MCF 10A (cell line): ENCODE measurements around the gene LRRK1. TPM values are rescaled to one million over a fixed set of nuclear protein-coding genes. Genes with fewer than 3 reads are reported as not detected.

Source experiments
- BruUV-seq: library from RNA; stranded (reverse); fragments of 400-500 nt; replicated peaks from 2 replicates; lab custom pipeline; 2021; lab: Mats Ljungman, UMichigan
- CTCF ChIA-PET: fragments of 300-600 bp; sonication (Branson Sonifier 250); formaldehyde crosslinking; extraction: SDS; loops from one replicate; lab custom pipeline; 2021; ENCODE audit warnings: antibody characterized with exemption, inconsistent platforms; lab: Yijun Ruan, JAX
- POLR2A ChIA-PET: fragments of 300-600, 350-650 bp; sonication (Branson Sonifier 250); formaldehyde crosslinking; extraction: SDS; loops from one replicate; lab custom pipeline; 2020; ENCODE audit warnings: antibody characterized with exemption, inconsistent platforms; lab: Yijun Ruan, JAX
- DNase-seq: peaks from one replicate; pipeline ENCODE4 v3.0.0-alpha.2; 2018; ENCODE audit not compliant: unreplicated experiment
- H3K27ac Mint-ChIP-seq: one replicate; pipeline ENCODE4 v1.8.0; 2022; ENCODE audit warnings: mild to moderate bottlenecking, low read depth, mixed read lengths; ENCODE audit not compliant: unreplicated experiment
- H3K27me3 Mint-ChIP-seq: one replicate; pipeline ENCODE4 v1.8.0; 2022; ENCODE audit warnings: mixed read lengths; ENCODE audit not compliant: insufficient read depth, unreplicated experiment
- H3K36me3 Mint-ChIP-seq: one replicate; pipeline ENCODE4 v1.8.0; 2022; ENCODE audit warnings: mild to moderate bottlenecking, moderate library complexity, mixed read lengths; ENCODE audit not compliant: insufficient read depth, unreplicated experiment
- H3K4me1 Mint-ChIP-seq: one replicate; pipeline ENCODE4 v1.8.0; 2022; ENCODE audit warnings: mixed read lengths; ENCODE audit not compliant: insufficient read depth, unreplicated experiment
- H3K4me3 Mint-ChIP-seq: one replicate; pipeline ENCODE4 v1.8.0; 2022; ENCODE audit warnings: mild to moderate bottlenecking, moderate library complexity, mixed read lengths; ENCODE audit not compliant: unreplicated experiment
- H3K9me3 Mint-ChIP-seq: one replicate; pipeline ENCODE4 v1.8.0; 2022; ENCODE audit warnings: mixed read lengths; ENCODE audit not compliant: unreplicated experiment
- intact Hi-C: fragments of 100-400 bp; cut with micrococcal nuclease; formaldehyde crosslinking; loops from 2 replicates; pipeline ENCODE4 v1.14.1; 2022
- total RNA-seq: library from RNA; stranded (reverse); gene quantifications from 2 replicates; pipeline ENCODE4 v1.2.3, GENCODE V29; 2022
- TF ChIP-seq, protein P1 (sequence below): fragments of 200-600 bp; IDR thresholded peaks from one replicate; pipeline ENCODE4 v1.8.0; 2022; ENCODE audit warnings: antibody characterized with exemption, mild to moderate bottlenecking; ENCODE audit not compliant: unreplicated experiment

The LRRK1 gene
- total RNA-seq, 1 experiment from 2014 or later = 15.4 TPM

DNA sequence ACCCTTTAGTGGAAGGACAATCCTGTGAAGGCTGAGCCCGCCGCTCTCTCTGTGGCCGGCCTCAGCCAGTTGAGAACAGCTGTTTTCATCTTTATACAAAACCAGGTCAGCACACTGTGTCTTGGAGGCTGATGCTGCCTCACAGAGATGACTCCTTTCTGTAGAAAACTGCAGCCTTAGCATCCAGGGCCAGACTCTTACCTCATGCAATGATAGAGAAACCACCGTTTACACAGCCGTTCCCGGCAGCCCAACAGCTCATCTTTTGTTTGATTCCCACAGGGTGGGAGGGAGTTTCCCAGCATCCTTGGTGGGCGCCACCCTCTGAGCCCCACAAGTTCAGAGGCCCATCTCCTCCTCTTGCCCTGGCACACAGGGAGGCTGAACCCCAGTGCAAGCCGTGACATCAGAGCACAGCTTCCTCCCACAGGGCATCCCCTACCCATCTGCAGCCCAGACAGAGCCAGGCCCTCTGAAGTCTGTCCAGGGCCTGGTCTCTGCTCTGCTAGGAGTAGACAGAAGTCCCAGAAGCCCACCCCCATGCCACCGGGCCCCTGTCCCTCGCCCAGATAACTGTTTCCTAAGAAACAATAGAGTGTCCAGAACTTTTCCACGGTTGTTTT is 105.0 kb downstream of the LRRK1 start:
- H3K9me3 Mint-ChIP-seq = no peaks in the 10 kb centered on the region
- H3K4me1 Mint-ChIP-seq = peaks cover 6% of the 10 kb centered on the region
- H3K27me3 Mint-ChIP-seq = no peaks in the 10 kb centered on the region
- BruUV-seq = no TSS peak
- intact Hi-C loops = no loop called here
- ChIA-PET CTCF (interaction anchor here (0.6 to 4.1 kb wide), 3 partner anchors 9 to 21 kb away, joined by 3 to 23 read pairs (median 3); no protein-coding TSS in a partner anchor), POLR2A (interaction anchor here (0.5 kb wide), 1 partner anchor 12 kb away, joined by 4 read pairs; no protein-coding TSS in a partner anchor)
- peaks cover 3% of the 10 kb centered on the region for H3K36me3 Mint-ChIP-seq
- DNase-seq = no peak
- TF ChIP-seq, protein P1, sequence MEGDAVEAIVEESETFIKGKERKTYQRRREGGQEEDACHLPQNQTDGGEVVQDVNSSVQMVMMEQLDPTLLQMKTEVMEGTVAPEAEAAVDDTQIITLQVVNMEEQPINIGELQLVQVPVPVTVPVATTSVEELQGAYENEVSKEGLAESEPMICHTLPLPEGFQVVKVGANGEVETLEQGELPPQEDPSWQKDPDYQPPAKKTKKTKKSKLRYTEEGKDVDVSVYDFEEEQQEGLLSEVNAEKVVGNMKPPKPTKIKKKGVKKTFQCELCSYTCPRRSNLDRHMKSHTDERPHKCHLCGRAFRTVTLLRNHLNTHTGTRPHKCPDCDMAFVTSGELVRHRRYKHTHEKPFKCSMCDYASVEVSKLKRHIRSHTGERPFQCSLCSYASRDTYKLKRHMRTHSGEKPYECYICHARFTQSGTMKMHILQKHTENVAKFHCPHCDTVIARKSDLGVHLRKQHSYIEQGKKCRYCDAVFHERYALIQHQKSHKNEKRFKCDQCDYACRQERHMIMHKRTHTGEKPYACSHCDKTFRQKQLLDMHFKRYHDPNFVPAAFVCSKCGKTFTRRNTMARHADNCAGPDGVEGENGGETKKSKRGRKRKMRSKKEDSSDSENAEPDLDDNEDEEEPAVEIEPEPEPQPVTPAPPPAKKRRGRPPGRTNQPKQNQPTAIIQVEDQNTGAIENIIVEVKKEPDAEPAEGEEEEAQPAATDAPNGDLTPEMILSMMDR = no peak
- H3K4me3 Mint-ChIP-seq = no peak overlapping the region
- H3K27ac Mint-ChIP-seq = peak overlapping the region; percentile 36

DNA sequence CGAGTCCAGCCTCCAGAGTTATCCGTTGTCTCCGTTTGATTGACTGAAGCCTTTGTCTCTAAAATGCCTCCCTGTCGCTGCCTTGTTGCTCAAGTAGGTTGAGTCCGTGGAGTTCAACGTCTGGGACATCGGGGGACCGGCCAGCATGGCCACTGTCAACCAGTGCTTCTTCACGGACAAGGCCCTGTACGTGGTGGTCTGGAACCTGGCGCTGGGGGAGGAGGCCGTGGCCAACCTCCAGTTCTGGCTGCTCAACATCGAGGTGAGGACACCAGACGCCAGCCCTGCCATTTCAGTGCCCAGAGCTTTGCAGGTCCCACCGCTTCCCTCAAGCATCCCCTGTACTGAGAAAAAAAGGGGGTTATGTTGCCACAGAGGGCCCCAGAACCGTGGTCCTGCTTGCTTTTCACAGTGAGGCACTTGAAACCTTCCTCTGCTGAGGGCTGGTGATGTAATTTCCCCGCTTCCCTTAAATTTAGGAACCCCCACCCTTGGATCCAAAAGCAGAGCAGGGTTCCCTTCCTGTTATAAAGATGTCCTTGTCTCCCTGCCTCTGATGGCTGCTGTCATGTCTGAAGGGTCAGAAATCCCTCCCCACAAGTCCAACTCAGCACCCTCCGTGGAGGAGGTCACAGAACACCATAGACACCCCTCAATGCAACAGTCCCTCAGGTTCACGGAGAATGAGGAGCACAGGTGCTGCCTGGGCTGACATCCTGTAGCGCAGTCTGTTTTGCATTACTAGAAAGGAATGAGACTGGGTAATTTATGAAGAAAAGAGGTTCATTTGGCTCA is 105.7 kb downstream of the LRRK1 start:
- BruUV-seq = no TSS peak
- H3K36me3 Mint-ChIP-seq = peaks cover 7% of the 10 kb centered on the region
- peaks cover 6% of the 10 kb centered on the region for H3K4me1 Mint-ChIP-seq
- no peaks in the 10 kb centered on the region for H3K27me3 Mint-ChIP-seq
- intact Hi-C loops = no loop called here
- ChIA-PET CTCF (interaction anchor here (0.7 to 4.1 kb wide), 3 partner anchors 9 to 16 kb away, joined by 3 to 23 read pairs (median 4); no protein-coding TSS in a partner anchor), POLR2A (interaction anchor here (0.5 kb wide), 1 partner anchor 11 kb away, joined by 4 read pairs; no protein-coding TSS in a partner anchor)
- DNase-seq = no peak
- H3K27ac Mint-ChIP-seq = peak overlapping the region; percentile 36
- H3K4me3 Mint-ChIP-seq = no peak overlapping the region
- H3K9me3 Mint-ChIP-seq = no peaks in the 10 kb centered on the region
- TF ChIP-seq, protein P1 = no peak

DNA sequence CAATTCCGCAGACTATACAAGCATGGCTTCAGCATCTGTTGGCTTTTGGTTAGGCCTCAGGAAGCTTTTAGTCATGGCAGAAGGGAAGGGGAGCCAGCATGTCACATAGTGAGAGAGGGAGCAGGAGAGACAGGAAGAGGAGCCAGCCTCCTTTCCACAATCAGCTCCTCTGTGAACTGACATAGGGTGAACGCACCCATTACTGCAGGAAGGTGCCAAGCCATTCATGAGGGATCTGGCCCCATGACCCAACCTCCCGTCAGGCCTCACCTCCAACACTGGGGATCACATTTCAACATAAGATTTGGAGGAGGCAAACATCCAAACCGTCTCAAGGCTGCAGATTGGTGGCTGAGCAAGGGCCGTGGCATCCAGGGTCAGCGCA is 106.3 kb downstream of the LRRK1 start:
- intact Hi-C loops = no loop called here
- H3K27ac Mint-ChIP-seq = no peak overlapping the region
- peaks cover 6% of the 10 kb centered on the region for H3K4me1 Mint-ChIP-seq
- no peak for DNase-seq
- H3K4me3 Mint-ChIP-seq = no peak overlapping the region
- CTCF ChIA-PET = interaction anchor here (0.7 to 1.1 kb wide), 2 partner anchors 10 to 11 kb away, joined by 3 to 4 read pairs; no protein-coding TSS in a partner anchor
- peaks cover 11% of the 10 kb centered on the region for H3K36me3 Mint-ChIP-seq
- no peaks in the 10 kb centered on the region for H3K9me3 Mint-ChIP-seq
- no peaks in the 10 kb centered on the region for H3K27me3 Mint-ChIP-seq
- BruUV-seq = no TSS peak
- TF ChIP-seq, protein P1 = no peak
- POLR2A ChIA-PET = no interaction called here
